ENCODE measurements around the gene CFAP100.

Gene CFAP100

DNA sequence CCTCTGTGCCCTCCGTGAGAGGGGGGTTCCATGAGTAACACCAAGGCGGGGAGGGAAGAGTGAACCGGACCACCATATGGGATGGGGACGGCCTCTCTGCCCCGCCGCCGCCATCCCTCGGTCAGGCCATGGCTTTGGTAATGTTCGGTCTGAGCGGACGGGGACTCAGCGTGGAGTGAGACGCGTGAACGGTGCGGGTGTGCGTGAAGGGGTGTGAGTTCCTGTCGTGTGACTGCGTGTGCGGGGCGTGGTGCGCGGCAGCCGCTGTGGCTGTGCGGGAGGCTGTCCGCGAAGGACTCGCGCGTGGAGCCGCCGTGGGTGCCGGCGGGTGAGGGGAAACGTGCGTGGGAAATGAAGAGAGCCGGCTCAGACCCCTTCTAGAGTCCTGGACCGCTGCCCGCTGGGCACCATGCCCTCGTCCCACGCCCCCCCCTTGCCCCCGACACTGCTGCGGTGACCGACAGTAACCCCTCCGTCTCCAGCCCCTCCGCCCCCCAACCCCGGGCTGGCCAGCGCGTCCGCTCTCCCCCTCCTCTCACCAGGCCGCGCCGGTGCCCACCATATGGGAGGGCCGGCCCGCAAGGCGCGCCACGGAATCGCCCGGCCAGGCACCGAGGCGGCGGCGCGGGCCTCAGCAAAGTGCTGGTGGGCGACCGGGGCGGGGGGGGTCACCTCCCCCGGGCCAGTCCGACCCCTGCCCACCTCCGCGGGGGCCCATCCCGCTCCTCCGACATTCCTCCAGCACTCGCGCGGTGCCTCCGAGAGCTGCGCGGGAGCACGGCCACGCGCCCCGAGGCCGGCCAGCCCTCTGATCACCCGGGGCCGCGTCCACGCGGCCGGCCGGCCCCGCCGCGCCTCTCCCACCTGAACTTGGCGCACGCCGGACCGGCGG lies 38.1 kb upstream of the CFAP100 start:
- POLR2A ChIA-PET (ENCODE audit: low non-redundant PET), result no interaction called here
- TF ChIP-seq, protein P1, sequence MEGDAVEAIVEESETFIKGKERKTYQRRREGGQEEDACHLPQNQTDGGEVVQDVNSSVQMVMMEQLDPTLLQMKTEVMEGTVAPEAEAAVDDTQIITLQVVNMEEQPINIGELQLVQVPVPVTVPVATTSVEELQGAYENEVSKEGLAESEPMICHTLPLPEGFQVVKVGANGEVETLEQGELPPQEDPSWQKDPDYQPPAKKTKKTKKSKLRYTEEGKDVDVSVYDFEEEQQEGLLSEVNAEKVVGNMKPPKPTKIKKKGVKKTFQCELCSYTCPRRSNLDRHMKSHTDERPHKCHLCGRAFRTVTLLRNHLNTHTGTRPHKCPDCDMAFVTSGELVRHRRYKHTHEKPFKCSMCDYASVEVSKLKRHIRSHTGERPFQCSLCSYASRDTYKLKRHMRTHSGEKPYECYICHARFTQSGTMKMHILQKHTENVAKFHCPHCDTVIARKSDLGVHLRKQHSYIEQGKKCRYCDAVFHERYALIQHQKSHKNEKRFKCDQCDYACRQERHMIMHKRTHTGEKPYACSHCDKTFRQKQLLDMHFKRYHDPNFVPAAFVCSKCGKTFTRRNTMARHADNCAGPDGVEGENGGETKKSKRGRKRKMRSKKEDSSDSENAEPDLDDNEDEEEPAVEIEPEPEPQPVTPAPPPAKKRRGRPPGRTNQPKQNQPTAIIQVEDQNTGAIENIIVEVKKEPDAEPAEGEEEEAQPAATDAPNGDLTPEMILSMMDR (conservative IDR thresholded peaks at IDR 0.05; ENCODE audit: low read depth), result no peak
- CTCF ChIA-PET, result no interaction called here
- H3K27ac ChIP-seq, result peak overlapping the region; percentile 60
- DNase-seq (ENCODE audit: low spot score), result no peak

DNA sequence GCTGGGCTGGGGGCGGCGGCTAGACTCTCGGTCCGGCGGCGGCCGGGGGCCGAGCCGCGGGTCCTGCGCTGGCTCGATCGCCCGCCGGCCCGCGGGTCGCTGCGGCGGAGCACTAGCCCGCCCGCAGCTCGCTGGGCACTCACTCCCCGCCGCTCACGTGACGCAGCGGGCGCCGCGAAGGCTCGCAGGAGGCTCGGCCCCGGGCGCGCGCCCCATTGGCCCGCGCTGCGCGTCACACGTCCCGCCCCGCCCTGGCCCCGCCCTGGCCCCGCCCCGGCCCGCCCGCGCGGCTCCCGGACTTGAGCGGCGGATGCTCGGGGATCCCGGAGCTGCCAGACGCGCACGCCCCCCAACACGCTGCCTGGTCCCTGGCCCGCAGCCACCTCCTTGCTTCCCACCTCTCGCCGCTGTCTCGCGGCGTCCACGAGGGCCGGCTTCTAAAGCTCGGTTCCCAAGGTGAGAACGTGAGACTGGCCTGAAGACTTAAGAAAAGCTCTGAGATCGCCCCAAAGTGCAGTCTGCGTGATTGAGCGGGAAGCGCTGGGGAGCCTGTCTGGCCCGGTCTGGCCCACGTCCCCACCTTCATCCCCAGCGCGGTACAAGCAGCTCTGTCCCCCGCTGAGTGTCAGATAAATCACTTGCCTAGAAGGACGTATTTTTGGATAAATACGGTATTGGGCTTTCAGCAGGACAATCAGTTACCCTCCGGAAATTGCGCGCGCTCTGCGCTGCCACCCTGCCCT lies 37.2 kb upstream of the CFAP100 start, which contains the start of gene KLF15:
Gene KLF15, minus strand, starts transcription at position 114 of the 743 bp plus-strand sequence. CDS start 4,486 bp downstream, outside the sequence.
- ChIA-PET POLR2A (ENCODE audit: low non-redundant PET) (no interaction called here), CTCF (no interaction called here)
- TF ChIP-seq, protein P1 (conservative IDR thresholded peaks at IDR 0.05; ENCODE audit: low read depth), result no peak
- DNase-seq (ENCODE audit: low spot score), result peak; percentile 91
- H3K27ac ChIP-seq, result peak within 1 kb of the TSS; percentile 60

- DNase-seq (ENCODE audit: low spot score), result no peak
- TF ChIP-seq, protein P1 (conservative IDR thresholded peaks at IDR 0.05; ENCODE audit: low read depth), result no peak
- CTCF ChIA-PET, result no interaction called here
- H3K27ac ChIP-seq, result no peak overlapping the region
- POLR2A ChIA-PET (ENCODE audit: low non-redundant PET), result no interaction called here
These were observed 36.5 kb upstream of the CFAP100 start for GRCh38 chr3:126358038-126358815.

GRCh38 chr3:126358816-126359181 lies 35.9 kb upstream of the CFAP100 start:
- CTCF ChIA-PET, result no interaction called here
- POLR2A ChIA-PET (ENCODE audit: low non-redundant PET), result no interaction called here

GRCh38 chr3:126360046-126360713 lies 34.5 kb upstream of the CFAP100 start:
- POLR2A ChIA-PET (ENCODE audit: low non-redundant PET), result no interaction called here
- no peak for DNase-seq (ENCODE audit: low spot score)
- TF ChIP-seq, protein P1 (conservative IDR thresholded peaks at IDR 0.05; ENCODE audit: low read depth), result no peak
- H3K27ac ChIP-seq, result no peak overlapping the region
- CTCF ChIA-PET, result no interaction called here

More at GRCh38 chr3:126358816-126359181, 35.9 kb upstream of the CFAP100 start:
- DNase-seq (ENCODE audit: low spot score), result no peak
- TF ChIP-seq, protein P1 (conservative IDR thresholded peaks at IDR 0.05; ENCODE audit: low read depth), result no peak
- H3K27ac ChIP-seq, result no peak overlapping the region

DNA sequence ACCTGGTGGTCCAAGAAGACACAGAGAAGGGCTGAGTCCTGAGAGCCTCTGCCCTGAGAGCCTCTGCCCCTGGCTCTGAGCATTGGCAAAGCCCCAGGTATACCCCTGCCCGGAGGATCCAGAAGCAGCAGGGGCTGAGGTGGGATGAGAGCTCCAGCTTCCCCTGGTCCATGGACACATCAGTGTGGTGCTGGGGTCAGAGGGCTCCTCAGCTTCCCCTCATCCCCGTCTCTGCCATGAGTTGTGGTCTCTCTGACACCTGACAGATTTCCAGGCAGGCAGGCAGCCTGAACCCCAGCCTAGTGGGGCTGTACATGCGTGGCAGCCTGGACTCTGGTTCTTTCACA lies 34.0 kb upstream of the CFAP100 start:
- H3K27ac ChIP-seq, result no peak overlapping the region
- CTCF ChIA-PET, result no interaction called here
- TF ChIP-seq, protein P1 (conservative IDR thresholded peaks at IDR 0.05; ENCODE audit: low read depth), result no peak
- POLR2A ChIA-PET (ENCODE audit: low non-redundant PET), result no interaction called here
- no peak for DNase-seq (ENCODE audit: low spot score)

Data from RWPE1 (cell line).